Hepatocyte (in vitro differentiated cells): ENCODE data around the gene SIRPD. TPM values are rescaled to one million over a fixed set of nuclear protein-coding genes. Genes with fewer than 3 reads are reported as not detected.

ENCODE experiments used
- DNase-seq: peaks from one replicate; pipeline ENCODE4 v3.0.0-alpha.2; 2016; ENCODE audit warnings: low spot score
- H2AFZ ChIP-seq: fragments of 200-600 bp; sonication (generic); 2 replicates; pipeline ENCODE4 v1.6.0; 2016; ENCODE audit warnings: antibody characterized with exemption, mild to moderate bottlenecking
- H3K27ac ChIP-seq: fragments of 200-600 bp; sonication (generic); 2 replicates; pipeline ENCODE4 v1.5.1; 2016; ENCODE audit warnings: mild to moderate bottlenecking
- H3K27me3 ChIP-seq: fragments of 200-600 bp; sonication (generic); 2 replicates; pipeline ENCODE4 v1.6.1; 2016
- H3K36me3 ChIP-seq: fragments of 200-600 bp; sonication (generic); replicated peaks from 2 replicates; pipeline ENCODE4 v1.5.1; 2016; ENCODE audit warnings: low read depth; ENCODE audit not compliant: insufficient read depth
- H3K4me1 ChIP-seq: fragments of 200-600 bp; sonication (generic); 2 replicates; pipeline ENCODE4 v1.5.1; 2016; ENCODE audit warnings: mild to moderate bottlenecking, moderate library complexity; ENCODE audit not compliant: insufficient read depth
- H3K4me2 ChIP-seq: fragments of 200-600 bp; sonication (generic); 2 replicates; pipeline ENCODE4 v1.6.0; 2016
- H3K4me3 ChIP-seq: fragments of 200-600 bp; sonication (generic); 2 replicates; pipeline ENCODE4 v1.5.1; 2016; ENCODE audit warnings: mild to moderate bottlenecking
- H3K79me2 ChIP-seq: fragments of 200-600 bp; sonication (generic); 2 replicates; pipeline ENCODE4 v1.6.0; 2017; ENCODE audit warnings: mild to moderate bottlenecking
- H3K9me2 ChIP-seq: fragments of 200-600 bp; sonication (generic); replicated peaks from 2 replicates; pipeline ENCODE4 v1.6.0; 2017; ENCODE audit warnings: mild to moderate bottlenecking; ENCODE audit not compliant: insufficient read depth
- H3K9me3 ChIP-seq: fragments of 200-600 bp; sonication (generic); 2 replicates; pipeline ENCODE4 v1.5.1; 2016; ENCODE audit warnings: low read depth, mild to moderate bottlenecking
- H4K20me1 ChIP-seq: fragments of 200-600 bp; sonication (generic); 2 replicates; pipeline ENCODE4 v1.6.0; 2016; ENCODE audit warnings: mild to moderate bottlenecking; ENCODE audit not compliant: insufficient read depth, poor library complexity, severe bottlenecking
- CTCF ChIP-seq: fragments of 200-600 bp; sonication (generic); IDR thresholded peaks from 2 replicates; pipeline ENCODE4 v1.5.1; 2016; ENCODE audit warnings: antibody characterized with exemption, mild to moderate bottlenecking; ENCODE audit not compliant: poor library complexity
- EZH2 ChIP-seq: fragments of 200-600 bp; sonication (generic); IDR thresholded peaks from 2 replicates; pipeline ENCODE4 v1.6.1; 2016; ENCODE audit warnings: antibody characterized with exemption, mild to moderate bottlenecking, borderline replicate concordance
- EZH2phosphoT487 ChIP-seq: fragments of 200-600 bp; sonication (generic); IDR thresholded peaks from one replicate; pipeline ENCODE4 v1.6.1; 2018; ENCODE audit warnings: antibody characterized with exemption, mild to moderate bottlenecking, low read depth, moderate library complexity; ENCODE audit not compliant: unreplicated experiment, severe bottlenecking
- WGBS: methylation state at CpG from one replicate; pipeline ENCODE4 v1.1.6; 2016; ENCODE audit warnings: low lambda C conversion rate; ENCODE audit errors: missing lambda C conversion rate; 5-methylcytosine and 5-hydroxymethylcytosine counted together
- polyA plus RNA-seq: library from polyadenylated mRNA; unstranded; fragments of >200 nt; fragmentation: Nextera tagmentation; extraction: Ambion mirVana; gene quantifications from 2 replicates; pipeline ENCODE4 v1.2.1, GENCODE V29; 2016
- total RNA-seq: library from RNA; depleted of rRNA; stranded (reverse); fragments of >200 nt; gene quantifications from 2 replicates; pipeline ENCODE4 v1.2.3, GENCODE V29; 2014

SIRPD gene
- total and polyA plus RNA-seq, 2 experiments from 2014 or later: not detected

GRCh38 chr20:1505871-1506270 is 51.6 kb downstream of the SIRPD start:
- no peak for DNase-seq
- Histone ChIP-seq H3K4me2 (no peak overlapping the region), H3K9me3 (no peaks in the 10 kb centered on the region), H3K9me2 (no peaks in the 10 kb centered on the region), H4K20me1 (no peaks in the 10 kb centered on the region), H3K4me1 (peaks cover under 1% of the 10 kb centered on the region), H3K27me3 (peaks cover 14% of the 10 kb centered on the region), H3K4me3 (no peak overlapping the region), H2AFZ (no peak overlapping the region), H3K36me3 (no peaks in the 10 kb centered on the region), H3K27ac (no peak overlapping the region), H3K79me2 (no peaks in the 10 kb centered on the region)
- TF ChIP-seq CTCF: no peak
- no peak for TF ChIP-seq EZH2phosphoT487
- no peak for TF ChIP-seq EZH2
- 91% methylated on average over 1 of the region's 1 CpG for WGBS

DNA sequence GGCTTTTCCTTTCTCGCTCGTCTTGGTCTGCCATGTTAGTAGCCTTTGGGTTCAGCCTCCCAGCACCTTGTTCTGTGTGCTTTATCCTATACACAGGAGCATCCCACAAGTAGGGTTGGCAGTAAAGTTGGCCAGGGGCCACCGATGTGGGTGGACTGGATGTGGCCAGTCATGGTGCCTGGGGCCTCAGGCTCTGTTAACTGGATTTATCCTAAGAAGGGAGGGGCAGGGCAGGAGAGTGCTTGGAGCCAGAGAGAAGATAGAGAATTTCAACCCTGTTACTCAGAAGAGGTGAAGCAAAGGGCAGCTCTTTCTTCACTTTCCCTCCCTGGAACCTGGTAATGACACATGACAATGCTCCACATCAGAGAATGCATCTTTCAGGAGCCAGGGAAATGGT is 52.1 kb downstream of the SIRPD start:
- H4K20me1 ChIP-seq: no peaks in the 10 kb centered on the region
- TF ChIP-seq EZH2 (no peak), CTCF (no peak), EZH2phosphoT487 (no peak)
- no peak overlapping the region for H3K27ac ChIP-seq
- no peaks in the 10 kb centered on the region for H3K9me2 ChIP-seq
- H2AFZ ChIP-seq: no peak overlapping the region
- H3K4me2 ChIP-seq: no peak overlapping the region
- H3K36me3 ChIP-seq: no peaks in the 10 kb centered on the region
- no peak for DNase-seq
- H3K9me3 ChIP-seq: no peaks in the 10 kb centered on the region
- WGBS: 73% methylated on average over 3 of the region's 3 CpGs
- peaks cover 9% of the 10 kb centered on the region for H3K27me3 ChIP-seq
- no peak overlapping the region for H3K4me3 ChIP-seq
- H3K4me1 ChIP-seq: peaks cover 4% of the 10 kb centered on the region
- no peaks in the 10 kb centered on the region for H3K79me2 ChIP-seq

DNA sequence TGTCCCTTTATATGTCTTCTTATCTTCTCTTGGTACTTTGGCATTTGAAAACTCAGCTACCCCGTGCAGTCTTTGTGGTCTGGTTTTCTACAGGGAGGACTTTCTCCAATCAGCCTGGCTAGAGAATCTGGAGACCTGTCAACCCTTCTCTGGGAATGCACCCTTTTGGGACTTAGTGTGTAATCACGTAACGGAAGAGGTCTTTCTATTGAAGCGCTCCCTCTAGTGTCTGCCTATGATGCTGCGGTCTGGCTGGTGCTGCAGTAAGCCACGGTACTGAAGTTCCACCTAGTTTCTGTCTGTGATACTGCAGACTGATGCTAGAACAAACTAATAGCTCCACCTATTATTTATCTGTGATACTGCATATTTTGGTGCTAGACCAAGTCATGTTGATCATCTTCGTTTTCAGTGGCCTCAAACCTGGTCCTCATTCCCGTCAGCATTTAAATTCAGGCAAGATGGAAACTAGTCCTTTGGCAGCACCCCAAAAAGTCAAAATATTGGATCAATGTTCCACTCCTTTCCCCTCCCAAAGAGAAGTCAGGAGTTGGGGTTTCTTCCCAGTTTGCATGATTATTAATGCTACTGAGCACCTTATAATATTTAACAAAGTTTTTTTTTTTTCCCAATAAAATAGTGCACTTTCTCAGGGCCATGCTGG is 53.8 kb downstream of the SIRPD start:
- TF ChIP-seq CTCF: peak; percentile 95
- no peak for TF ChIP-seq EZH2

More for the DNA sequence above, 53.8 kb downstream of the SIRPD start:
- DNase-seq: peak; percentile 92
- Histone ChIP-seq H3K4me2 (no peak overlapping the region), H3K79me2 (no peaks in the 10 kb centered on the region), H3K27ac (no peak overlapping the region), H2AFZ (no peak overlapping the region), H3K36me3 (no peaks in the 10 kb centered on the region), H3K4me3 (no peak overlapping the region), H3K4me1 (peaks cover 4% of the 10 kb centered on the region), H3K27me3 (peaks cover 9% of the 10 kb centered on the region), H3K9me3 (no peaks in the 10 kb centered on the region), H4K20me1 (no peaks in the 10 kb centered on the region), H3K9me2 (no peaks in the 10 kb centered on the region)
- 7% methylated on average over 8 of the region's 8 CpGs for WGBS
